Keratinocyte (primary cell): ENCODE results near the gene TLK1. TPM values are rescaled to one million over a fixed set of nuclear protein-coding genes. Genes with fewer than 3 reads are reported as not detected.
A peak's percentile ranks its signal among the peaks of the same experiment; 100 is the strongest.

ENCODE experiments used
- DNase-seq: peaks from one replicate; pipeline ENCODE4 v3.0.0-alpha.2; 2011; ENCODE audit warnings: low read depth, missing footprints, low spot score
- FAIRE-seq: peaks from 2 replicates; lab custom pipeline; 2011; peaks lifted over from hg19 to GRCh38; lab: Jason Lieb, UNC
- H2AFZ ChIP-seq: 2 replicates; pipeline ENCODE4 v1.6.0; 2012; ENCODE audit warnings: low read length, control low read depth, inconsistent platforms; ENCODE audit not compliant: control insufficient read depth
- H3K27ac ChIP-seq: 2 replicates; pipeline ENCODE4 v1.5.1; 2011; ENCODE audit warnings: low read length; ENCODE audit not compliant: control insufficient read depth, insufficient read depth
- H3K27me3 ChIP-seq: 3 replicates; pipeline ENCODE4 v1.6.0; 2011; ENCODE audit warnings: low read length; ENCODE audit not compliant: control insufficient read depth, insufficient read depth; ENCODE audit errors: extremely low read depth
- H3K36me3 ChIP-seq, 2 experiments: 2 replicates in 1 of 2; 3 replicates in 1 of 2; pipeline ENCODE4 v1.5.1; 2011; ENCODE audit warnings: low read length in 2 of 2, mild to moderate bottlenecking in 1 of 2; ENCODE audit not compliant: control insufficient read depth in 2 of 2, insufficient read depth in 2 of 2; ENCODE audit errors: extremely low read depth in 1 of 2
- H3K4me1 ChIP-seq: 3 replicates; pipeline ENCODE4 v1.5.1; 2011; ENCODE audit warnings: low read length; ENCODE audit not compliant: control insufficient read depth, insufficient read depth; ENCODE audit errors: extremely low read depth
- H3K4me2 ChIP-seq: 3 replicates; pipeline ENCODE4 v1.6.0; 2011; ENCODE audit warnings: low read depth, low read length; ENCODE audit not compliant: control insufficient read depth, insufficient read depth; ENCODE audit errors: extremely low read depth
- H3K4me3 ChIP-seq, 3 experiments: fragments of 200-600 bp in 1 of 3; sonication (generic) in 1 of 3; 2 replicates in 2 of 3; 3 replicates in 1 of 3; pipeline ENCODE4 v1.5.1; 2011 to 2016; ENCODE audit warnings: low read length in 3 of 3, mild to moderate bottlenecking in 3 of 3, control low read depth in 2 of 3, inconsistent platforms in 1 of 3, low read depth in 1 of 3, mixed read lengths in 1 of 3, mixed run types in 1 of 3, moderate library complexity in 1 of 3; ENCODE audit not compliant: control insufficient read depth in 2 of 3, insufficient read depth in 2 of 3; ENCODE audit errors: extremely low read depth in 1 of 3
- H3K79me2 ChIP-seq: 2 replicates; pipeline ENCODE4 v1.6.0; 2012; ENCODE audit warnings: low read length; ENCODE audit not compliant: control insufficient read depth, insufficient read depth
- H3K9ac ChIP-seq: 3 replicates; pipeline ENCODE4 v1.6.0; 2011; ENCODE audit warnings: low read length; ENCODE audit not compliant: control insufficient read depth, insufficient read depth; ENCODE audit errors: extremely low read depth
- H3K9me1 ChIP-seq: 3 replicates; pipeline ENCODE4 v1.6.0; 2011; ENCODE audit warnings: low read length; ENCODE audit not compliant: control insufficient read depth, insufficient read depth; ENCODE audit errors: extremely low read depth
- H3K9me3 ChIP-seq: 2 replicates; pipeline ENCODE4 v1.5.1; 2012; ENCODE audit warnings: low read depth, low read length; ENCODE audit not compliant: control insufficient read depth
- H4K20me1 ChIP-seq: 3 replicates; pipeline ENCODE4 v1.6.0; 2011; ENCODE audit warnings: low read length; ENCODE audit not compliant: control insufficient read depth, insufficient read depth; ENCODE audit errors: extremely low read depth
- EZH2 ChIP-seq: IDR thresholded peaks from one replicate; pipeline ENCODE4 v1.6.1; 2012; ENCODE audit warnings: inconsistent platforms, mild to moderate bottlenecking, low read length, moderate library complexity
- dilution Hi-C: fragments of 300-500 bp; cut with MboI; formaldehyde crosslinking; loops from one replicate; pipeline ENCODE4 v1.7.0; 2020; ENCODE audit warnings: low sequenced_read_pairs; ENCODE audit not compliant: extremely low pct_ligation_motif_present
- polyA plus RNA-seq, 5 experiments: library from polyadenylated mRNA; depleted of rRNA in 3 of 5; stranded (reverse) in 3 of 5; stranded (forward) in 1 of 5; unstranded in 1 of 5; fragments of >200 nt; gene quantifications; 1 replicate in 1 of 5; 2 replicates in 3 of 5; 3 replicates in 1 of 5; pipeline versions ENCODE4 v1.2.1 to v1.2.3, GENCODE V29; 2011 to 2012; ENCODE audit warnings: missing spikeins in 2 of 5, low read depth in 1 of 5, low replicate concordance in 1 of 5
- TF ChIP-seq, protein P1 (sequence below), 3 experiments: IDR thresholded peaks in 1 of 3; conservative IDR thresholded peaks in 1 of 3; optimal IDR thresholded peaks in 1 of 3; 2 replicates in 2 of 3; 3 replicates in 1 of 3; pipeline versions ENCODE3 to v1.5.1; 2011; ENCODE audit warnings: low read length in 3 of 3, mild to moderate bottlenecking in 3 of 3, moderate library complexity in 2 of 3, control low read depth in 1 of 3, inconsistent platforms in 1 of 3; ENCODE audit not compliant: insufficient read depth in 2 of 3; ENCODE audit errors: extremely low read depth in 1 of 3

TLK1 gene
- polyA plus RNA-seq, 1 donor (not counting 4 experiments of a cell fraction or from before 2014, with no cell fraction given) = 14.7 TPM

DNA sequence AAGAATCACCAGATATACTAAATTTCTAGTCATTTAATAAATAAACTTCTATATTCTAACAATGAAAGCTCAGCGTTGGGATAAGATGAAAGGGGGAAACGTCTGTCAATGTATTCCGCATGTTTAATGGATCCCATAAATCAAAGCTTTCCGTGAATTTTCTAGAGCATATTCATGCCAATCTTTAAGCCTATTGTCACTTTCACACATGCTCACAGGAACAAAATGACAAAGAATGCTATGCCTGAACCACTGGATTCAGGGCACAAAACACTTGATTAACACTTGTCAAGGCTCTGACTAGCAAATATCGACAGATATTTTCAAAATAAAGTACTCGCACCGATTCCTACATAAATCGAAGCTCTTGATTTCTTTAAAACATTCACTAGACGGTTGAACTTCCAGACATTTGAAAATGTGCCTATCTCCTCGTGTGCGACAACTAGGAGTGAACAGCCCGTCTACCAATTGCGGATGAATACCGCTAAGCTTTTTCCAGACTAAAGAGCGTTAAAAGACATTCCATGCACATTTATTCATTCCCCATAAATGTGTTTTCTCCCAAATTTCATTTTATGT is 1.8 kb downstream of the TLK1 start:
- peak; percentile 69 for FAIRE-seq
- peaks cover 11% of the 10 kb centered on the region for H3K4me1 ChIP-seq

DNA sequence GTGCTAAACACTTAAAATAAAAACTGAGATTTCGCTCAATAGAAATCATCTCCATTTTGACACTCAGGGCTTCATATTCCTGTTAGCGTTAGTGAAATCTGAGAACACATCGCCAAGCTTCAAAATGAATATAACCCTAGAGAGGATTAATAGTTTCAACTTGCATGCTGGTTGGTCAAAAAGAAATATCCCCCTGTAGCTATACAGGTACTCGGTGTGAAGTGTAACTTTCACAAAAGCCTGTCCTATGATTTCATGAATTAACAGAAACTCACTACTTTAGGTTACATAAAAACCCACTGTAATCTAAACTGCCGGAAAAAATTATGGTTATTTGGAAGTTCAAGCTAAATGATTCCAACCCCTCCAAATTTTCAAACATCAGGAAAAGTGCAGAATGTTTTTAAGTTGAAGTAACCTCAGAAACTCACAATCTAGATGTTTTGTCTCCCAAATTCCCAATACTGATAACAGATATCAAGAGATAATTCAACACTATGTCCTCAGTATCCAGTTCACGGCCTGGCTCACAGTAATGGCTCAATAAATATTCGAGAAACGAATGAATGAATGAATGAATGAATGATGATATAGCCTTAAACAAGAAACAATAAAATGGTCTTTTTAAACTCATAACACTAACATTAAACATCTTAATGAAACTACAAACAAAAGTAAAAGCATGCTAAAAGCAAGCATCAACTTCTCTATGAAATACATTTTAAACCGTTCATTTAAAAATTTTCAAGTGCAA is 2.5 kb downstream of the TLK1 start:
- Histone ChIP-seq H2AFZ (no peak overlapping the region), H3K4me3 (peak overlapping the region; percentile 79 to 91 (median 87)), H4K20me1 (no peaks in the 10 kb centered on the region), H3K79me2 (peaks cover 70% of the 10 kb centered on the region), H3K36me3 (no peaks in the 10 kb centered on the region), H3K4me1 (peaks cover 11% of the 10 kb centered on the region), H3K27me3 (no peaks in the 10 kb centered on the region), H3K4me2 (peak overlapping the region; percentile 98), H3K9ac (peak overlapping the region; percentile 87), H3K27ac (no peak overlapping the region), H3K9me3 (no peaks in the 10 kb centered on the region), H3K9me1 (no peaks in the 10 kb centered on the region)
- TF ChIP-seq EZH2 = no peak
- TF ChIP-seq, protein P1, sequence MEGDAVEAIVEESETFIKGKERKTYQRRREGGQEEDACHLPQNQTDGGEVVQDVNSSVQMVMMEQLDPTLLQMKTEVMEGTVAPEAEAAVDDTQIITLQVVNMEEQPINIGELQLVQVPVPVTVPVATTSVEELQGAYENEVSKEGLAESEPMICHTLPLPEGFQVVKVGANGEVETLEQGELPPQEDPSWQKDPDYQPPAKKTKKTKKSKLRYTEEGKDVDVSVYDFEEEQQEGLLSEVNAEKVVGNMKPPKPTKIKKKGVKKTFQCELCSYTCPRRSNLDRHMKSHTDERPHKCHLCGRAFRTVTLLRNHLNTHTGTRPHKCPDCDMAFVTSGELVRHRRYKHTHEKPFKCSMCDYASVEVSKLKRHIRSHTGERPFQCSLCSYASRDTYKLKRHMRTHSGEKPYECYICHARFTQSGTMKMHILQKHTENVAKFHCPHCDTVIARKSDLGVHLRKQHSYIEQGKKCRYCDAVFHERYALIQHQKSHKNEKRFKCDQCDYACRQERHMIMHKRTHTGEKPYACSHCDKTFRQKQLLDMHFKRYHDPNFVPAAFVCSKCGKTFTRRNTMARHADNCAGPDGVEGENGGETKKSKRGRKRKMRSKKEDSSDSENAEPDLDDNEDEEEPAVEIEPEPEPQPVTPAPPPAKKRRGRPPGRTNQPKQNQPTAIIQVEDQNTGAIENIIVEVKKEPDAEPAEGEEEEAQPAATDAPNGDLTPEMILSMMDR (optimal IDR thresholded peaks at IDR 0.05 in 1 of 3, IDR thresholded peaks at IDR 0.05 in 1 of 3, conservative IDR thresholded peaks at IDR 0.05 in 1 of 3; ENCODE audit: extremely low read depth in 1 of 3, insufficient read depth in 2 of 3, low read length in 3 of 3) = no peak
- dilution Hi-C loops = no loop called here
- FAIRE-seq (no peak), DNase-seq (no peak)

More for the DNA sequence above, 1.8 kb downstream of the TLK1 start:
- peak overlapping the region; percentile 87 for H3K9ac ChIP-seq
- peak overlapping the region; percentile 98 for H3K4me2 ChIP-seq
- TF ChIP-seq, protein P1 (optimal IDR thresholded peaks at IDR 0.05 in 1 of 3, IDR thresholded peaks at IDR 0.05 in 1 of 3, conservative IDR thresholded peaks at IDR 0.05 in 1 of 3; ENCODE audit: extremely low read depth in 1 of 3, insufficient read depth in 2 of 3, low read length in 3 of 3) = no peak
- DNase-seq = no peak
- H4K20me1 ChIP-seq = no peaks in the 10 kb centered on the region
- no peaks in the 10 kb centered on the region for H3K36me3 ChIP-seq
- dilution Hi-C loops = no loop called here
- H2AFZ ChIP-seq = no peak overlapping the region
- no peaks in the 10 kb centered on the region for H3K9me1 ChIP-seq
- H3K9me3 ChIP-seq = no peaks in the 10 kb centered on the region
- H3K4me3 ChIP-seq = peak overlapping the region; percentile 79 to 91 (median 87)
- H3K27ac ChIP-seq = peak overlapping the region; percentile 85
- peaks cover 63% of the 10 kb centered on the region for H3K79me2 ChIP-seq
- H3K27me3 ChIP-seq = no peaks in the 10 kb centered on the region
